ENCODE results near the gene KARS1. TPM values are rescaled to one million over a fixed set of nuclear protein-coding genes. Genes with fewer than 3 reads are reported as not detected.
"Not testable (repeated sequence)": the region's sequence is repeated elsewhere in the genome, so short reads cannot be mapped to it uniquely, and the experiment has no call there.

Gene KARS1
- total RNA-seq, 1 donor from 2014 or later = 269 TPM

DNA sequence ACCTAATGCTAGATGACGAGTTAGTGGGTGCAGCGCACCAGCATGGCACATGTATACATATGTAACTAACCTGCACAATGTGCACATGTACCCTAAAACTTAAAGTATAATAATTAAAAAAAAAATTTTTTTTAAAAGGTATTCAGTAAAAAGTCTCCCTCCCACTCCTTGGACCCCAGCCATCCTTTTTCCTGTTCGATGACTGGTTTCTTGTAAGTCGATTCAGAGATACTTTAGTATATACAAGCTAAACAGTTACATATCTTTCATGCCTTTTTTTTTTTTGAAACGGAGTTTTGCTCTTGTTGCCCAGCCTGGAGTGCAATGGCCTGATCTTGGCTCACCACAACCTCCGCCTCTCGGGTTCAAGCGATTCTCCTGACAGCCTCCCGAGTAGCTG, 55.5 kb downstream of the KARS1 start:
- DNase-seq (ENCODE audit: low spot score); H3K27me3 Mint-ChIP-seq (ENCODE audit: low read depth); intact Hi-C loops (cut with micrococcal nuclease); H3K4me1 Mint-ChIP-seq (ENCODE audit: low read depth); H3K27ac Mint-ChIP-seq; H3K4me3 Mint-ChIP-seq (ENCODE audit: low read depth); H3K9me3 Mint-ChIP-seq: not testable (repeated sequence)
- H3K36me3 Mint-ChIP-seq (ENCODE audit: low read depth) = peaks cover 10% of the 10 kb centered on the region

DNA sequence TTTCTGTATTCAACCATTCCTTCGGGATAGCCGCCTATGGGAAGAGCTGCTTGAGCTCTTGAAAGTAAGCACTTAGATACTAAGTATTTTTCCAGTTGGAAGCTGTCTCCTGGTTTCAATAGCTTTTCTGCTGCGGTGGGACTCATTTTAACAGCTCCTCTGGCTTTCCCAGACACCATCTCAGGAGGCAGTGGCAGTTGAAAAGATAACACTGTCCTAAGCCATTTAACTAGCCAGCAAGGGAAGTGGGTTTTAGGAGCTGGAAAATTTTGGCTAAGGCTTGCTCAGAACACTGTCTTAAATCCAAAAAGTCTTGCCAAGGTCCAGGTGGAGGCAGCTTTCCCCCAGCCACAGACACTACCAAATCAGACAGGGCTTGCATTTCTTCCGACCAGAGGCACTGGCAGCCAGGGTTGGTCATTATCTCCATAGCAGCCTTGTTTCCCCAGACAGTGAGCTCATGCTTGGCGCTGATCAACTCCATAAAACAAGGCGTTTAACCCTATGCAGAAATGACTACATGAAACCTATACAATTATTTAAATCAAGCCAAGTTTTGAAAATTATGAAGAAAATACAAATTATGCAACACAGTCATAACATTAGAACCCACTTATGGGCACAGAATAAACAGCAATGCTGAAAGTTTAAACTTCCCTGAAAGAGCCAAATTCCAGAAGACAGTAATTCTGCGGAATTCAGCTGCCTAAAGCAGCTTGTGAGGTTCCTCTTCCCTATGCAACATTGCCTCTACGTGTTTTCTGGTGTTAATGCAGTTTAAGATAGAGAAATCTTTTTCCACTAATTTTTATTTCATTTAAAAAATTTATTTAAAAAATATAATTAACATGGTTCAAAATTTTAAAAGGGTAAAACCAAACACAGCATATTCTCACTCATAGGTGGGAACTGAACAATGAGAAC, 56.3 kb downstream of the KARS1 start:
- H3K36me3 Mint-ChIP-seq (ENCODE audit: low read depth) = peaks cover 7% of the 10 kb centered on the region
- H3K27ac Mint-ChIP-seq = no peak overlapping the region
- intact Hi-C loops (cut with micrococcal nuclease) = no loop called here
- no peak overlapping the region for H3K4me3 Mint-ChIP-seq (ENCODE audit: low read depth)
- no peak for DNase-seq (ENCODE audit: low spot score)
- no peaks in the 10 kb centered on the region for H3K27me3 Mint-ChIP-seq (ENCODE audit: low read depth)
- no peaks in the 10 kb centered on the region for H3K9me3 Mint-ChIP-seq
- peaks cover 8% of the 10 kb centered on the region for H3K4me1 Mint-ChIP-seq (ENCODE audit: low read depth)

DNA sequence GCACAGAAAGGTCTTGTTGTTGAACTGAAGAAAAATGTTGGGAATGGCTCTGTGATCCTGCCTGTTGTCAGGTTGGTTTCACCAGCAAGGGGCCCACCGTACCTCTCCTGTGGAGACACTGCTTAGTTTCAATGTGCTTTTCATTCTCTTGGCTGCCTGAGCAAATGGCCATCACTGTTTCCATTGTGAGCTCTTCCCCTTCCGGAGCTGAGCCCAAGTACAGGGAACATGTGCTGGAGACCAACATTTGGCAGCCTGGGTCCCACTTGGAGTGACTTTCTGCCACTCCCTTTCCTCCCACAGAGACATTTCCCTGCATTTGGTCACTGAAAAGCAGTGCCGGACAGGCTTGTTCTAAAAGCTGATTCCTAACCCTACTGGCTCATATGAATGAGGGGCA, 58.2 kb downstream of the KARS1 start:
- H3K4me3 Mint-ChIP-seq (ENCODE audit: low read depth) = no peak overlapping the region
- no peaks in the 10 kb centered on the region for H3K27me3 Mint-ChIP-seq (ENCODE audit: low read depth)
- no peak overlapping the region for H3K27ac Mint-ChIP-seq
- H3K4me1 Mint-ChIP-seq (ENCODE audit: low read depth) = peaks cover 2% of the 10 kb centered on the region
- intact Hi-C loops (cut with micrococcal nuclease) = no loop called here
- peaks cover 1% of the 10 kb centered on the region for H3K36me3 Mint-ChIP-seq (ENCODE audit: low read depth)
- H3K9me3 Mint-ChIP-seq = no peaks in the 10 kb centered on the region
- DNase-seq (ENCODE audit: low spot score) = no peak

DNA sequence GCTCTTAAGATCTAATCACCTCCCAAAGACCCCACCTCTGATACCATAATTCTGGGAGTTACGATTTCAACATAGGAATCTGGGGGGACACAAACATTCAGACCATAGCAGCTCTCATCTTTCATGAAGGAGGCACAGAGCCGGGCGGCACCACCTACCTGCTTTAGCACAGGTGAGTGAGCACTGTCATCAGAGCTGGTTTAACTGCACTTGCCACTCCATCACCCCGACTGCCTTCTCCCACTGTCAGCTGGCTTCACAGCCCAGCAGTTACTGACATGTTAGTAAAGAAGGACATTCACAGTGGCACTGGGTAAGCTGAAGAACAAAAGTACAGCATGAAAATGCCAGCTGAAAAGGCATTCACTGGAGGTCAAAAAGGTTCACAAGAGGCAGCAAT, 58.7 kb downstream of the KARS1 start:
- intact Hi-C loops (cut with micrococcal nuclease) = no loop called here
- Mint-ChIP-seq H3K4me1 (ENCODE audit: low read depth) (no peaks in the 10 kb centered on the region), H3K27me3 (ENCODE audit: low read depth) (no peaks in the 10 kb centered on the region), H3K36me3 (ENCODE audit: low read depth) (no peaks in the 10 kb centered on the region), H3K9me3 (no peaks in the 10 kb centered on the region), H3K27ac (no peak overlapping the region), H3K4me3 (ENCODE audit: low read depth) (no peak overlapping the region)
- DNase-seq (ENCODE audit: low spot score) = no peak

DNA sequence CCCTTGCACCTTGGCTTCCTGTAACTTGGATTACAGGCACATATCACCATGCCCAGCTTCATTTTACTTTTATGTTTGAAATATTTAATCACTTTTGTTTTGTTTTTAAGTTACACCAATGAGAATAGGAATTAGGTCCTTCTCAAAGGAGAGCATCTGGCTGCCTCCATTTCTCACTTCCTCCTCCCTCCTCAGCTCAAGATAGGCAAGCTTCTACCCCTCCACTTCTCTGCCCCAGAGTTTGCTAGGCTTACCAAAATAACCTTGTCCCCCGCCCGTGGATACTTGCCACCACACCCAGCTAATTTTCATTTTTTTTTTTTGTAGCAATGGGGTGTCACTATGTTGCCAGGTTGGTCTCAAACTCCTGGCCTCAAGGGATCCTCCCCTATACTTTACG, 63.4 kb downstream of the KARS1 start:
- DNase-seq (ENCODE audit: low spot score) = no peak
- Mint-ChIP-seq H3K27ac (no peak overlapping the region), H3K36me3 (ENCODE audit: low read depth) (peaks cover 8% of the 10 kb centered on the region), H3K4me1 (ENCODE audit: low read depth) (peaks cover 3% of the 10 kb centered on the region), H3K9me3 (no peaks in the 10 kb centered on the region), H3K4me3 (ENCODE audit: low read depth) (no peak overlapping the region), H3K27me3 (ENCODE audit: low read depth) (no peaks in the 10 kb centered on the region)
- intact Hi-C loops (cut with micrococcal nuclease) = no loop called here

DNA sequence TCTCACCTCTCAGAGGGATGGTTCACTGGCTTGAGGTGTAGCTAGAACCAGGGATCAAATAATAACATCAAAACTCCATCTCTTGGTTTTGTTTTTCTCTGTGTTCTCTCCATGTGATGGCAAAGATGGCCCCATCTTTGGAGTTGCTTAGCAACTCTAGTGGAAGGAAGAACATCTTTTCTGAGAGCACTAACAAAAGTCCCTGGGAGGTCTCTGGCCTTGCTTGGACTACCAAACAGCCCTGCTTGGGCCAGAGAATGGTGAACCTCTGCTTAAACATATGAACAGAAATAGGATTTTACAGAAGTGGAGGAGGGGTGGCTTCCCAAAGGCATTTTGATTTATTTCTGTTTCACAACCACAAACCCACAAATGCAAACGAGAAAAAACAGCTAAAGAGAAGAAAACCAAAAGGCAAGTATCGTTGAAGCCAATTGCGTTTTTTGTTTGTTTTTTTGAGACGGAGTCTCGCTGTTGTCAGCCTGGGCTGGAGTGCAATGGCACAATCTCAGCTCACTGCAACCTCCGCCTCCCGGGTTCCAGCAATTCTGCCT, 68.1 kb downstream of the KARS1 start:
- no peak overlapping the region for H3K27ac Mint-ChIP-seq
- peaks cover 42% of the 10 kb centered on the region for H3K36me3 Mint-ChIP-seq (ENCODE audit: low read depth)
- no peaks in the 10 kb centered on the region for H3K27me3 Mint-ChIP-seq (ENCODE audit: low read depth)
- H3K4me3 Mint-ChIP-seq (ENCODE audit: low read depth) = no peak overlapping the region
- H3K9me3 Mint-ChIP-seq = no peaks in the 10 kb centered on the region
- peaks cover 11% of the 10 kb centered on the region for H3K4me1 Mint-ChIP-seq (ENCODE audit: low read depth)
- intact Hi-C loops (cut with micrococcal nuclease) = no loop called here
- no peak for DNase-seq (ENCODE audit: low spot score)

DNA sequence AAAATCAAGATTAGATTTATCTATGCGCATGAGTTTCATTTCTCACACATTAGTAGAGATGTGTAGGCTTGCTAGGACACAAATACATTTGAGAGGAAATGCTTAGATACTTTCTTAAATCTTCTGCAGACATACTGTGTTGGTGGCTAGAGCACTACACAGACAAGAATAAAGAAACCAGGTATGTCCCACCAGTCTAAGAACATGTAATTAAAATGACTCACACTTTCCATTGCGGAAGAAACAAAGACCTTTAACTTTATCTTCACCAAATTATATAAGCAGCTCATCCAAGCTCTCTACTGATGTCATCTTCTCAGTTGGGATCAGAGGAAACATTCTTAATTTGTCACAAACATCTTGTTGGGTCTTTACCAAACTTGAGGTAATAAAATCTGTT, 68.7 kb downstream of the KARS1 start:
- H3K27ac Mint-ChIP-seq = no peak overlapping the region
- no peaks in the 10 kb centered on the region for H3K9me3 Mint-ChIP-seq
- H3K27me3 Mint-ChIP-seq (ENCODE audit: low read depth) = no peaks in the 10 kb centered on the region
- peaks cover 46% of the 10 kb centered on the region for H3K36me3 Mint-ChIP-seq (ENCODE audit: low read depth)
- intact Hi-C loops (cut with micrococcal nuclease) = no loop called here
- no peak for DNase-seq (ENCODE audit: low spot score)
- H3K4me1 Mint-ChIP-seq (ENCODE audit: low read depth) = peaks cover 13% of the 10 kb centered on the region
- H3K4me3 Mint-ChIP-seq (ENCODE audit: low read depth) = no peak overlapping the region

DNA sequence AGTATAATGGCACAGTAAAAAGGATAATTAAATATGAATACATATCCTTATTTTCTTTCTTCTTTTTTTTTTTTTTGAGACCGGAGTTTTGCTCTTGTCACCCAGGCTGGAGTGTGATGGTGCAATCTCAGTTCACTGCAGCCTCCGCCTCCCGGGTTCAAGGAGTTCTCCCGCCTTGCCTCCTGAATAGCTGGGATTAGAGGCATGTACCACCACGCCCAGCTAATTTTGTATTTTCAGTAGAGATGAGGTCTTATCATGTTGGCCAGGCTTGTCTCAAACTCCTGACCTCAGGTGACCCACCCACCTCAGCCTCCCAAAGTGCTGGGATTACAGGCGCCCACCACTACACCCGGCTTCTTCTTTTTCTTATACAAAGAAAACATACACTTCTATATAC, 69.3 kb downstream of the KARS1 start:
- Mint-ChIP-seq H3K27ac (no peak overlapping the region), H3K4me1 (ENCODE audit: low read depth) (peaks cover 13% of the 10 kb centered on the region), H3K4me3 (ENCODE audit: low read depth) (no peak overlapping the region), H3K36me3 (ENCODE audit: low read depth) (peaks cover 51% of the 10 kb centered on the region), H3K9me3 (no peaks in the 10 kb centered on the region), H3K27me3 (ENCODE audit: low read depth) (no peaks in the 10 kb centered on the region)
- intact Hi-C loops (cut with micrococcal nuclease) = no loop called here
- no peak for DNase-seq (ENCODE audit: low spot score)

Other genes starting within 250 kb of the KARS1 start
- 33.5 and 37.5 TPM in 2 replicates for gene CFDP1, start 214.2 kb downstream of the KARS1 start, total RNA-seq
- 35.6 and 39.9 TPM in 2 replicates for gene TMEM170A, start 183.0 kb downstream of the KARS1 start, total RNA-seq
- not detected in 2 replicates for gene CHST6, start 152.2 kb downstream of the KARS1 start, total RNA-seq
- not detected in 2 replicates for gene CHST5, start 111.6 kb downstream of the KARS1 start, total RNA-seq
- 2.7 and 3.4 TPM in 2 replicates for gene TMEM231, start 91.4 kb downstream of the KARS1 start, total RNA-seq
- gene GABARAPL2, start 81.3 kb downstream of the KARS1 start, total RNA-seq = 69.2 and 69.4 TPM in 2 replicates
- 45.3 and 54.0 TPM in 2 replicates for gene ADAT1, start 24.4 kb downstream of the KARS1 start, total RNA-seq
- 73.6 and 77.6 TPM in 2 replicates for gene TERF2IP, start 108 bp upstream of the KARS1 start, total RNA-seq
- gene CPHXL2, start 29.3 kb upstream of the KARS1 start, total RNA-seq = not detected in 2 replicates
- not detected in 2 replicates for gene DUXB, start 53.8 kb upstream of the KARS1 start, total RNA-seq
- gene CPHXL, start 78.8 kb upstream of the KARS1 start, total RNA-seq = not detected in 2 replicates